ENCODE results near the gene CAPZB. TPM values are rescaled to one million over a fixed set of nuclear protein-coding genes. Genes with fewer than 3 reads are reported as not detected.

Gene CAPZB
- total and polyA plus RNA-seq, 2 of the 4 experiments (the other 2 are of a cell fraction), result 216 to 304 TPM

GRCh38 chr1:19356266-19356665 lies 129.1 kb downstream of the CAPZB start:
- no peak overlapping the region for H2BK20ac ChIP-seq (ENCODE audit: low read depth, low read length)
- no peak for DNase-seq
- H3K4me2 ChIP-seq (ENCODE audit: low read depth, low read length), result no peak overlapping the region
- peaks cover 30 to 80% of the 10 kb centered on the region in 2 experiments for H3K79me1 ChIP-seq (ENCODE audit: low read depth in 1 of 2, low read length in 2 of 2)
- no peak overlapping the region for H3K56ac ChIP-seq (ENCODE audit: extremely low read depth, insufficient read depth, low read length)
- no peaks in the 10 kb centered on the region for H3K9me3 ChIP-seq (ENCODE audit: control insufficient read depth, insufficient read depth, low read length)
- peaks cover 8% of the 10 kb centered on the region for H3K9me1 ChIP-seq (ENCODE audit: insufficient read depth, low read length)
- no peak overlapping the region for H2BK120ac ChIP-seq (ENCODE audit: low read depth, low read length)
- intact Hi-C loops (cut with micrococcal nuclease) (no loop called here), dilution Hi-C loops (cut with HindIII; ENCODE audit: low sequenced_read_pairs, unreplicated experiment) (no loop called here), in situ Hi-C loops (cut with MboI; ENCODE audit: low sequenced_read_pairs) (no loop called here)
- H2AK9ac ChIP-seq (replicated peaks; ENCODE audit: low read depth, low read length, poor library complexity), result no peak overlapping the region
- BruUV-seq (replicated peaks), result no TSS peak
- no peak overlapping the region for H3K27ac ChIP-seq (ENCODE audit: insufficient read depth, low read length)
- no peak overlapping the region for H2BK15ac ChIP-seq (ENCODE audit: low read depth, low read length)
- no peak overlapping the region for H4K8ac ChIP-seq (ENCODE audit: low read depth in 2 of 2, low read length in 2 of 2)
- H3K4ac ChIP-seq (ENCODE audit: low read depth, low read length), result no peak overlapping the region
- H2BK5ac ChIP-seq (ENCODE audit: low read depth, low read length, poor library complexity, severe bottlenecking), result no peak overlapping the region
- no peak overlapping the region for H3K14ac ChIP-seq (replicated peaks; ENCODE audit: low read depth, low read length)
- peaks cover 54% of the 10 kb centered on the region for H4K20me1 ChIP-seq (ENCODE audit: insufficient read depth, low read length)
- H3K4me3 ChIP-seq (ENCODE audit: insufficient read depth, low read depth, low read length), result no peak overlapping the region
- no peak for ATAC-seq (ENCODE audit: low read depth)
- no peak overlapping the region for H2AK5ac ChIP-seq (ENCODE audit: low read depth, low read length)
- peaks cover 3% of the 10 kb centered on the region; the same call in 1 of the 2 replicates for H3K4me1 ChIP-seq (ENCODE audit: control insufficient read depth, insufficient read depth, low read length)
- H4K91ac ChIP-seq (ENCODE audit: insufficient read depth, low read depth, low read length), result no peak overlapping the region
- no peak overlapping the region for H3K9ac ChIP-seq (ENCODE audit: low read depth, low read length)
- TF ChIP-seq CTCF (conservative IDR thresholded peaks at IDR 0.05; ENCODE audit: low read depth, low read length) (no peak), MXI1 (IDR thresholded peaks at IDR 0.05; ENCODE audit: borderline replicate concordance, low read depth, low read length) (no peak)
- H3K27me3 ChIP-seq (ENCODE audit: control insufficient read depth, insufficient read depth, low read length), result no peaks in the 10 kb centered on the region
- ChIA-PET CTCF (no interaction called here), POLR2A (ENCODE audit: unreplicated experiment) (no interaction called here)
- 100% methylated on average over 1 of the region's 5 CpGs; no CpG with 5 or more reads in 1 of the 2 experiments for WGBS, 2 experiments (ENCODE audit: extremely low coverage in 2 of 2, insufficient read length in 1 of 2)
- H3K36me3 ChIP-seq (ENCODE audit: control insufficient read depth, insufficient read depth, low read length), result peaks cover 61% of the 10 kb centered on the region
- H3K23ac ChIP-seq (ENCODE audit: low read depth, low read length), result no peak overlapping the region
- no peak overlapping the region for H3K18ac ChIP-seq (ENCODE audit: low read depth, low read length)
- H4K5ac ChIP-seq (ENCODE audit: low read depth, low read length), result no peak overlapping the region
- H2AFZ ChIP-seq (replicated peaks; ENCODE audit: low read length, poor library complexity), result no peak overlapping the region
